Measurements from ENCODE around the gene UBE2M.

DNA sequence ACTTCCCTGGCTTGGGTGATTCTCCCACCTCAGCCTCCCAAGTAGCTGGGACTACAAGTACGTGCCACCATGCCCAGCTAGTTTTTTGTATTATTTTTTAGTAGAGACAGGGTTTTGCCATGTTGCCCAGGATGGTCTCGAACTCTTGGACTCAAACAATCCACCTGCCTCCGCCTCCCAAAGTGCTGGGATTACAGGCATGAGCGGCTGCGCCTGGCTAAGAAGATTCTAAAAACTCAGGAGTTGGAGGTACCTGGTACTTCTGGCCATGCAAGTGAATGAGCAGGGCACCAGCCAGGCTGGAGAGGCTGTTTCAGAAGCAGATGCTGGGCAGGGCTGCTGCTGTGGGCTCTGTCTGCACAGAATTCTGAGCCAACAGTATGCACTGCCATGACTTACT is 8.6 kb upstream of the UBE2M start:
- TF ChIP-seq CTCF (IDR thresholded peaks at IDR 0.05; ENCODE audit: insufficient read depth, low read length, poor library complexity, severe bottlenecking) (no peak), EZH2phosphoT487 (conservative IDR thresholded peaks at IDR 0.05; ENCODE audit: low read length) (no peak)
